H7 (cell line): Measurements from ENCODE around the gene DIPK1A. TPM values are rescaled to one million over a fixed set of nuclear protein-coding genes. Genes with fewer than 3 reads are reported as not detected.

Source experiments
- DNase-seq: peaks from one replicate; pipeline ENCODE4 v3.0.0; 2012
- H3K27me3 ChIP-seq: 2 replicates; pipeline ENCODE4 v1.6.0; 2011; ENCODE audit warnings: mild to moderate bottlenecking, low read length; ENCODE audit not compliant: control insufficient read depth, insufficient read depth
- H3K36me3 ChIP-seq: replicated peaks from 2 replicates; pipeline ENCODE4 v1.5.1; 2011; ENCODE audit warnings: low read length; ENCODE audit not compliant: control insufficient read depth, insufficient read depth
- H3K4me3 ChIP-seq: 2 replicates; pipeline ENCODE4 v1.5.1; 2011; ENCODE audit warnings: low read depth, mild to moderate bottlenecking, control low read depth, low read length, moderate library complexity; ENCODE audit not compliant: insufficient read depth
- total RNA-seq: library from RNA; depleted of rRNA; stranded (reverse); fragments of >200 nt; shearing (Covaris generic); gene quantifications from 2 replicates; pipeline ENCODE4 v1.2.3, GENCODE V29; 2014; rRNA removed

The DIPK1A gene
- total RNA-seq, result 3.1 and 3.4 TPM in 2 replicates

GRCh38 chr1:92961131-92961895, at the start of gene DIPK1A:
DIPK1A (minus strand) TSS chr1:92961462; CDS start chr1:92961429, 33 bp downstream.
- peak within 1 kb of the TSS; percentile 80 for H3K4me3 ChIP-seq
- DNase-seq, result peak; percentile 94

GRCh38 chr1:93007941-93008577, 46.8 kb upstream of the DIPK1A start:
- H3K4me3 ChIP-seq, result no peak overlapping the region
- no peak for DNase-seq
- no peaks in the 10 kb centered on the region for H3K36me3 ChIP-seq
- no peaks in the 10 kb centered on the region for H3K27me3 ChIP-seq

More at GRCh38 chr1:92961131-92961895, at the start of gene DIPK1A:
- Histone ChIP-seq H3K36me3 (no peaks in the 10 kb centered on the region), H3K27me3 (peaks cover 5% of the 10 kb centered on the region; the same call in 1 of the 2 replicates)

GRCh38 chr1:93005252-93005598, 44.0 kb upstream of the DIPK1A start:
- H3K4me3 ChIP-seq, result no peak overlapping the region
- no peaks in the 10 kb centered on the region for H3K36me3 ChIP-seq
- DNase-seq, result no peak
- no peaks in the 10 kb centered on the region for H3K27me3 ChIP-seq

- no peak for DNase-seq
- Histone ChIP-seq H3K4me3 (no peak overlapping the region), H3K27me3 (no peaks in the 10 kb centered on the region), H3K36me3 (no peaks in the 10 kb centered on the region)
Measured at GRCh38 chr1:93004566-93005251, 43.4 kb upstream of the DIPK1A start.

- H3K4me3 ChIP-seq, result no peak overlapping the region
- DNase-seq, result no peak
- H3K27me3 ChIP-seq, result no peaks in the 10 kb centered on the region
- no peaks in the 10 kb centered on the region for H3K36me3 ChIP-seq
Measured at GRCh38 chr1:93003981-93004380, 42.7 kb upstream of the DIPK1A start.

GRCh38 chr1:93002781-93003180, 41.5 kb upstream of the DIPK1A start:
- Histone ChIP-seq H3K4me3 (no peak overlapping the region), H3K36me3 (no peaks in the 10 kb centered on the region), H3K27me3 (no peaks in the 10 kb centered on the region)
- DNase-seq, result no peak

- no peak for DNase-seq
Measured at GRCh38 chr1:93001893-93002292, 40.6 kb upstream of the DIPK1A start.

GRCh38 chr1:93000751-93001175, 39.5 kb upstream of the DIPK1A start:
- H3K27me3 ChIP-seq, result no peaks in the 10 kb centered on the region
- H3K36me3 ChIP-seq, result no peaks in the 10 kb centered on the region
- H3K4me3 ChIP-seq, result no peak overlapping the region
- DNase-seq, result no peak

More at GRCh38 chr1:93001893-93002292, 40.6 kb upstream of the DIPK1A start:
- no peaks in the 10 kb centered on the region for H3K36me3 ChIP-seq
- H3K4me3 ChIP-seq, result no peak overlapping the region
- H3K27me3 ChIP-seq, result no peaks in the 10 kb centered on the region

- H3K36me3 ChIP-seq, result no peaks in the 10 kb centered on the region
- DNase-seq, result peak; percentile 55
- no peak overlapping the region for H3K4me3 ChIP-seq
- no peaks in the 10 kb centered on the region for H3K27me3 ChIP-seq
Measured at GRCh38 chr1:93000291-93000690, 39.0 kb upstream of the DIPK1A start.

- DNase-seq, result no peak
- Histone ChIP-seq H3K36me3 (no peaks in the 10 kb centered on the region), H3K27me3 (no peaks in the 10 kb centered on the region), H3K4me3 (no peak overlapping the region)
Measured at GRCh38 chr1:92998821-92999220, 37.6 kb upstream of the DIPK1A start.

- no peak for DNase-seq
- Histone ChIP-seq H3K4me3 (no peak overlapping the region), H3K36me3 (no peaks in the 10 kb centered on the region), H3K27me3 (no peaks in the 10 kb centered on the region)
Measured at GRCh38 chr1:92995441-92996430, 34.5 kb upstream of the DIPK1A start.

GRCh38 chr1:92994105-92994712, 32.9 kb upstream of the DIPK1A start:
- Histone ChIP-seq H3K36me3 (no peaks in the 10 kb centered on the region), H3K4me3 (no peak overlapping the region), H3K27me3 (no peaks in the 10 kb centered on the region)
- DNase-seq, result peak; percentile 51

GRCh38 chr1:92993581-92993980, 32.3 kb upstream of the DIPK1A start:
- no peaks in the 10 kb centered on the region for H3K36me3 ChIP-seq
- no peak overlapping the region for H3K4me3 ChIP-seq
- no peak for DNase-seq
- no peaks in the 10 kb centered on the region for H3K27me3 ChIP-seq

- no peaks in the 10 kb centered on the region for H3K36me3 ChIP-seq
- H3K4me3 ChIP-seq, result no peak overlapping the region
- no peaks in the 10 kb centered on the region for H3K27me3 ChIP-seq
- DNase-seq, result no peak
Measured at GRCh38 chr1:92992877-92993276, 31.6 kb upstream of the DIPK1A start.
